Neuron (in vitro differentiated cells): ENCODE measurements around the gene HIVEP2.
A peak's percentile ranks its signal among the peaks of the same experiment; 100 is the strongest.

Experiments
- H2AFZ ChIP-seq: one replicate; pipeline ENCODE4 v1.6.1; 2013; ENCODE audit warnings: low read depth, mild to moderate bottlenecking, inconsistent platforms, low read length, moderate library complexity
- H3K27me3 ChIP-seq: one replicate; pipeline ENCODE4 v1.6.1; 2013; ENCODE audit warnings: low read length; ENCODE audit not compliant: insufficient read depth
- H3K36me3 ChIP-seq: one replicate; pipeline ENCODE4 v1.6.1; 2013; ENCODE audit warnings: low read length; ENCODE audit not compliant: insufficient read depth
- H3K4me1 ChIP-seq: one replicate; pipeline ENCODE4 v1.6.1; 2013; ENCODE audit warnings: low read length; ENCODE audit not compliant: insufficient read depth
- H3K4me3 ChIP-seq: 2 replicates; pipeline ENCODE4 v1.5.1; 2013; ENCODE audit warnings: mild to moderate bottlenecking, low read length, moderate library complexity
- H3K9me3 ChIP-seq: one replicate; pipeline ENCODE4 v1.6.1; 2013; ENCODE audit warnings: low read length

Gene HIVEP2

GRCh38 chr6:142855893-142856623 lies 88.9 kb downstream of the HIVEP2 start:
- H3K27me3 ChIP-seq: no peaks in the 10 kb centered on the region
- H3K9me3 ChIP-seq: peaks cover 3% of the 10 kb centered on the region
- no peaks in the 10 kb centered on the region for H3K36me3 ChIP-seq
- H3K4me3 ChIP-seq: no peak overlapping the region
- H3K4me1 ChIP-seq: peaks cover 21% of the 10 kb centered on the region
- no peak overlapping the region for H2AFZ ChIP-seq

GRCh38 chr6:142854589-142855488 lies 90.1 kb downstream of the HIVEP2 start:
- H3K9me3 ChIP-seq: no peaks in the 10 kb centered on the region
- peaks cover 27% of the 10 kb centered on the region for H3K4me1 ChIP-seq
- no peaks in the 10 kb centered on the region for H3K27me3 ChIP-seq
- H2AFZ ChIP-seq: no peak overlapping the region
- H3K4me3 ChIP-seq: no peak overlapping the region
- no peaks in the 10 kb centered on the region for H3K36me3 ChIP-seq

- Histone ChIP-seq H3K4me3 (no peak overlapping the region), H3K9me3 (no peaks in the 10 kb centered on the region), H3K4me1 (peaks cover 27% of the 10 kb centered on the region), H3K36me3 (no peaks in the 10 kb centered on the region), H3K27me3 (no peaks in the 10 kb centered on the region), H2AFZ (no peak overlapping the region)
Observed at GRCh38 chr6:142853244-142854180, 91.5 kb downstream of the HIVEP2 start.

DNA sequence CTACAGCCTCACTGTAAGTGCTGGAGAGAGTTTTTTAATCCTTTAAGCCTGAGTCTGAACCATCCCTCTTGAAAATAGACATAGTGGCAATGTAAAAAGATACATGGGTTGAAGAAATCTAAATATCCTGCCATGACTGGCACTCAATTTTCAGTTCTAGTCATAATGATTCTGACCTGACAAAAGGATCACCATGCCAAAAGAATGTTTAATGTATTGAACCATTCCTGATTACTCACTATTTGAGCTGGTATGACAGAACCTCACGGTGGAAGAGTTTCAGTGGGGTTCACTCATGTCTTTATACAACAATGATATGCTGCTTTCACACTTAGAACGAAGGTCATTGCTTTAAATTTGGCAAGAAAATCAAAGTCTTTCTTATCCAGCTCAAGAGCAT lies 93.4 kb downstream of the HIVEP2 start:
- Histone ChIP-seq H3K27me3 (no peaks in the 10 kb centered on the region), H3K9me3 (no peaks in the 10 kb centered on the region), H3K36me3 (no peaks in the 10 kb centered on the region), H3K4me3 (no peak overlapping the region), H2AFZ (no peak overlapping the region), H3K4me1 (peaks cover 30% of the 10 kb centered on the region)

- Histone ChIP-seq H3K4me1 (peaks cover 30% of the 10 kb centered on the region), H3K4me3 (no peak overlapping the region)
Observed at GRCh38 chr6:142850679-142851423, 94.1 kb downstream of the HIVEP2 start.

GRCh38 chr6:142848976-142849375 lies 96.0 kb downstream of the HIVEP2 start:
- H2AFZ ChIP-seq: no peak overlapping the region
- no peaks in the 10 kb centered on the region for H3K27me3 ChIP-seq
- H3K4me3 ChIP-seq: no peak overlapping the region
- peaks cover 43% of the 10 kb centered on the region for H3K4me1 ChIP-seq
- H3K36me3 ChIP-seq: no peaks in the 10 kb centered on the region
- H3K9me3 ChIP-seq: no peaks in the 10 kb centered on the region

More at GRCh38 chr6:142850679-142851423, 94.1 kb downstream of the HIVEP2 start:
- Histone ChIP-seq H3K9me3 (no peaks in the 10 kb centered on the region), H3K36me3 (no peaks in the 10 kb centered on the region), H3K27me3 (no peaks in the 10 kb centered on the region), H2AFZ (no peak overlapping the region)

- H3K4me1 ChIP-seq: peaks cover 40% of the 10 kb centered on the region
- H3K27me3 ChIP-seq: no peaks in the 10 kb centered on the region
Observed at GRCh38 chr6:142848156-142848555, 96.8 kb downstream of the HIVEP2 start.

GRCh38 chr6:142846883-142847287 lies 98.1 kb downstream of the HIVEP2 start:
- no peaks in the 10 kb centered on the region for H3K36me3 ChIP-seq
- H3K4me1 ChIP-seq: peaks cover 38% of the 10 kb centered on the region
- no peaks in the 10 kb centered on the region for H3K9me3 ChIP-seq
- H2AFZ ChIP-seq: no peak overlapping the region
- no peaks in the 10 kb centered on the region for H3K27me3 ChIP-seq
- no peak overlapping the region for H3K4me3 ChIP-seq

More at GRCh38 chr6:142848156-142848555, 96.8 kb downstream of the HIVEP2 start:
- Histone ChIP-seq H3K36me3 (no peaks in the 10 kb centered on the region), H2AFZ (no peak overlapping the region), H3K9me3 (no peaks in the 10 kb centered on the region), H3K4me3 (no peak overlapping the region)

DNA sequence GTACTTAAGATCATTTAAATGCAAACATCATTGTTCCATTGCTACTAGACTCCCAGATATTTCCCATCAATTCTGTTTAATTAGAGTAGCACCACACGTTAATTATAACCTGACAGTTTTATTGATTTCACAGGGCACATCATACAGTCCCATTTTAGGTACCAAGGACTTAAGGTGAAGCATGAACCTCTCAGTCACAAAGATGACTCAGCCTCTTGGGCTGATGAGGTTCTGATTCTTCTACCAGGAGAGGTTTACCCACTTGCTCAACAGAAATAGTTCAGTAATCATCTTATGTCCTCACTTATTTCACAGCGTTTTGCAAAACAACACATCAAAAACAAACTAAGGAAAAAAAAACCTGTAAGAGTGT lies 98.5 kb downstream of the HIVEP2 start:
- Histone ChIP-seq H3K36me3 (no peaks in the 10 kb centered on the region), H3K27me3 (no peaks in the 10 kb centered on the region), H3K4me1 (peaks cover 38% of the 10 kb centered on the region), H2AFZ (peak overlapping the region; percentile 30), H3K4me3 (peak overlapping the region; percentile 53), H3K9me3 (no peaks in the 10 kb centered on the region)

DNA sequence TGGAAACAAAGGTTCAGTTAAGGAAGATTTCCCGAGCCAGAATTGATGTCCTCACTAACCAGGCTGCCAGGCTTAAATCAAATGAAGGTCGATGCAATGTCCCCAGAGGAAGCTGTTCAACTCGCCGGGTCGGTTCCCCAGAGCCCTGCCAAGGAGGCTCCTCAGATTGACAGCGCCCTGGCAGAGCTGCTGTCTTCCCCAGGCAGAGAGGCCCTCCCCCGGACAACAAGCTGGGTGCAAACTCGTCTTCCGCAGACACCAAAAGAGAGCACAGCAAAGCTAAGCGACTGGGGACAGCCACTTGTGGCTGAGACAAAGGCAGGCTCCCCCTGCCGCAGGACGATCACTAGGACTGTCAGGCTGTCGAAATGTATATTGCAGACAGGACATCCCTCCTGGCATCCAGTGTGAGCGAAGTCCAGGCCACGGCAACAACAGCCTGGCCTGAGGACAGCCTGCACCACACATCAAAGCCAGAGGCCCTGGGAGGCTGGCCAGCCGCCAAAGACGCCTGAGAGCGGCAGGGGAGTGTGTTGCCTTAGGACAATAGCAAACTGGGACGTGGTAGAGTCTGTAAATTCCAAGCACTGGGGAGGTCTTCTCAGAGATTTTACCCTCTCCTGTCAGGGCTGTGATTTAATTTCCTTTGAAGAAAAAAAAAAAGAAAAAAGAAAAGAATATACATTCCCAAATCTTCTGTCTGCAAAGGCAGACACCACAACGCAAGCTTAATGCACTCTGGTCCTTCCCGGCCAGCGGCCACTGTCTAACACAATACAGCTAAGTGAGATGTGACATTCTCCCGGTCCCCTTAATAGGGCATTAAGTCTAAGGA lies 99.1 kb downstream of the HIVEP2 start:
- H3K9me3 ChIP-seq: peaks cover 2% of the 10 kb centered on the region
- H3K4me1 ChIP-seq: peaks cover 36% of the 10 kb centered on the region

DNA sequence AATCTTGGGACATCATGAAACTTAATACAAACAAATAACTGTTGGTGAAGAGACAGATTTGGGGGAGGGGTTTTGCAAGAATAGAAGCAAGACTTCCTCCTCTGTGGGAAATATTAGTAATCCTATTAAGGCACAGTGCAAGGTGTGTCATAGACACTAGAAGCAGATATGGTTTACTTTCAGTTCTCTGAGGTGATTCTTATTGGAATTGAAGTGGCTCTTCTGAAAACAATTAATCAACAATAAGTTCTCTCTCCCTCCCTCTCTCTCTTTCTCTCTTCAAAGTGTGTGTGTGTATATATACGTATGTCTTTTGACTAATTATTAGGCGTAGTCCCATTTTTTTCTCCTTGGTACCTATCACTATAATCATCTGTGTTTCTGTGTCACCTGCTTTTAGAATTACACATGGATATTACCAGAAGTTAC lies 99.8 kb downstream of the HIVEP2 start:
- H3K36me3 ChIP-seq: no peaks in the 10 kb centered on the region
- H3K27me3 ChIP-seq: no peaks in the 10 kb centered on the region
- H3K4me1 ChIP-seq: peaks cover 30% of the 10 kb centered on the region
- peaks cover 2% of the 10 kb centered on the region for H3K9me3 ChIP-seq
- H3K4me3 ChIP-seq: peak overlapping the region; percentile 53
- H2AFZ ChIP-seq: peak overlapping the region; percentile 44

More for the DNA sequence above, 99.1 kb downstream of the HIVEP2 start:
- Histone ChIP-seq H3K36me3 (no peaks in the 10 kb centered on the region), H2AFZ (peak overlapping the region; percentile 44), H3K4me3 (peak overlapping the region; percentile 53), H3K27me3 (no peaks in the 10 kb centered on the region)
